GM12891 (cell line): ENCODE data around the gene APOE.
A peak's percentile ranks its signal among the peaks of the same experiment; 100 is the strongest.

ENCODE experiments used
- PAX5 ChIP-seq: IDR thresholded peaks from 2 replicates; pipeline ENCODE4 v1.6.1; 2011; ENCODE audit warnings: low read length, moderate library complexity, mild to moderate bottlenecking; ENCODE audit not compliant: insufficient read depth, severe bottlenecking
- POLR2A ChIP-seq: IDR thresholded peaks from 2 replicates; pipeline ENCODE4 v1.6.1; 2011; ENCODE audit warnings: low read depth, low read length, control low read depth
- POLR2AphosphoS5 ChIP-seq: IDR thresholded peaks from 2 replicates; pipeline ENCODE4 v1.6.1; 2011; ENCODE audit warnings: low read depth, low read length, control low read depth
- POU2F2 ChIP-seq: IDR thresholded peaks from 2 replicates; pipeline ENCODE4 v1.6.1; 2011; ENCODE audit warnings: low read depth, mild to moderate bottlenecking, control low read depth, low read length, moderate library complexity
- SPI1 ChIP-seq: IDR thresholded peaks from 2 replicates; pipeline ENCODE4 v1.6.1; 2011; ENCODE audit warnings: low read depth, low read length, control low read depth
- TAF1 ChIP-seq: IDR thresholded peaks from 2 replicates; pipeline ENCODE4 v1.6.1; 2011; ENCODE audit warnings: low read depth, low read length, control low read depth

GRCh38 chr19:44904426-44904994 is 1.1 kb upstream of the APOE start:
- TF ChIP-seq POLR2AphosphoS5 (no peak), POLR2A (peak; percentile 63; the same call in 1 of the 2 replicates), TAF1 (no peak), SPI1 (no peak), PAX5 (no peak), POU2F2 (no peak)
